GM12892 (cell line): ENCODE results near the gene DUT.

Experiments
- POLR2AphosphoS5 ChIP-seq: IDR thresholded peaks from 2 replicates; pipeline ENCODE4 v1.6.1; 2011; ENCODE audit warnings: low read depth, low read length, control low read depth
- TAF1 ChIP-seq: IDR thresholded peaks from 2 replicates; pipeline ENCODE4 v1.6.1; 2011; ENCODE audit warnings: low read depth, mild to moderate bottlenecking, control low read depth, low read length, borderline replicate concordance

DNA sequence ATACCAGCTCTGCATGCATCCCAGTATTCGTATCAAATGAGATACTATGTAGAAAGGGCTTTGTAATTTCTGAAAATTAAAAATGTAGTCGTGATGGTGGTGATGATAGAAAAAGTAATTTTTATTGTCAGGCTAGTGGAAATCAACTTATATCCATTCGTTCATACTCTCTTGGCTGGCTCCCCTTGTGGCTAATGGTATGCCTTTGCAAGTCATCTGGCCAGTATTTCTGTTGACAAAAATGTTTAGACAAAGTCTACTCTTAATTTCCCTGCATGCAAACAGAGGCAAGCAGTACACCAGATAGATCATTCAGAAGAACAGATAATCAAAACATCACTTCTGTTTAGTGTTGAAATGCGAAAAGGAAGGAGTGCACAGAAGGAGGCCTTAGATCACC lies 49.6 kb upstream of the DUT start:
- TF ChIP-seq TAF1, result no peak
- TF ChIP-seq POLR2AphosphoS5, result no peak
